Breast epithelium (tissue), 4 donors: ENCODE data around the gene BRD4. TPM values are rescaled to one million over a fixed set of nuclear protein-coding genes. Genes with fewer than 3 reads are reported as not detected.
A peak's percentile ranks its signal among the peaks of the same experiment; 100 is the strongest.
"Not testable (repeated sequence)": the region's sequence is repeated elsewhere in the genome, so short reads cannot be mapped to it uniquely, and the experiment has no call there.

Experiments
- DNase-seq, 2 donors: peaks; one replicate each; pipeline ENCODE4 v3.0.0-alpha.2; 2019; ENCODE audit warnings: low spot score in 2 of 2
- H3K27ac ChIP-seq, 2 donors: fragments of 200-600 bp; sonication (generic) in 1 of 2; one replicate each; pipeline ENCODE4 v1.5.1; 2016 to 2019; ENCODE audit warnings: mild to moderate bottlenecking in 1 of 2
- H3K27me3 ChIP-seq, 2 donors: fragments of 200-600 bp; sonication (generic) in 1 of 2; one replicate each; pipeline versions ENCODE4 v1.5.1 to v1.6.0; 2017 to 2019; ENCODE audit warnings: control low read depth in 1 of 2, mild to moderate bottlenecking in 1 of 2
- H3K36me3 ChIP-seq: fragments of 200-600 bp; one replicate; pipeline ENCODE4 v1.5.1; 2019
- H3K4me1 ChIP-seq, 2 donors: fragments of 200-600 bp; sonication (generic); one replicate each; pipeline ENCODE4 v1.5.1; 2016 to 2019; ENCODE audit warnings: control low read depth in 1 of 2
- H3K4me3 ChIP-seq, 3 donors: fragments of 200-600 bp; sonication (generic); 1 replicate in 2 of 3; 2 replicates in 1 of 3; pipeline ENCODE4 v1.5.1; 2016 to 2019; ENCODE audit warnings: mild to moderate bottlenecking in 3 of 3, moderate library complexity in 2 of 3
- H3K9me3 ChIP-seq, 2 donors: fragments of 200-600 bp; sonication (generic) in 1 of 2; one replicate each; pipeline ENCODE4 v1.5.1; 2016 to 2019; ENCODE audit warnings: control low read depth in 1 of 2
- CTCF ChIP-seq, 3 donors: fragments of 450-650 bp; IDR thresholded peaks; one replicate each; pipeline ENCODE4 v1.5.1; 2016 to 2017; ENCODE audit warnings: antibody characterized with exemption in 3 of 3, mild to moderate bottlenecking in 3 of 3, moderate library complexity in 3 of 3
- POLR2A ChIP-seq: fragments of 450-650 bp; IDR thresholded peaks from one replicate; pipeline ENCODE4 v1.6.1; 2016; ENCODE audit warnings: antibody characterized with exemption, mild to moderate bottlenecking, moderate library complexity
- POLR2AphosphoS5 ChIP-seq, 3 donors: sonication (generic); formaldehyde crosslinking; IDR thresholded peaks; one replicate each; pipeline ENCODE4 v1.6.1; 2017; ENCODE audit warnings: antibody characterized with exemption in 3 of 3
- intact Hi-C: fragments of 100-400 bp; cut with DNase I; formaldehyde crosslinking; loops from one replicate; pipeline ENCODE4 v1.15.1; 2023; ENCODE audit warnings: low total_unique reads
- total RNA-seq, 3 donors: library from RNA; depleted of rRNA; stranded (reverse); fragments of >200 nt; gene quantifications; one replicate each; pipeline ENCODE4 v1.1.0, GENCODE V29; 2016

BRD4 gene
- total RNA-seq, 3 donors from 2014 or later = 25.6 to 37.5 (median 33.8) TPM

- intact Hi-C loops = no loop called here
- H3K27me3 ChIP-seq = no peaks in the 10 kb centered on the region
- H3K9me3 ChIP-seq = no peaks in the 10 kb centered on the region
- no peak for DNase-seq
- peaks cover 0 to under 1% of the 10 kb centered on the region in 2 donors for H3K4me1 ChIP-seq
- no peak overlapping the region for H3K4me3 ChIP-seq
- no peak overlapping the region for H3K27ac ChIP-seq
- TF ChIP-seq CTCF (IDR thresholded peaks at IDR 0.05) (no peak), POLR2AphosphoS5 (IDR thresholded peaks at IDR 0.05) (no peak), POLR2A (no peak)
- H3K36me3 ChIP-seq = peaks cover 12% of the 10 kb centered on the region
These were observed 36.7 kb upstream of the BRD4 start for GRCh38 chr19:15368798-15369593.

- no peaks in the 10 kb centered on the region for H3K9me3 ChIP-seq
- H3K27me3 ChIP-seq = no peaks in the 10 kb centered on the region
- TF ChIP-seq POLR2A (no peak), CTCF (IDR thresholded peaks at IDR 0.05) (no peak), POLR2AphosphoS5 (IDR thresholded peaks at IDR 0.05) (no peak)
- no peaks in the 10 kb centered on the region for H3K4me1 ChIP-seq
- H3K36me3 ChIP-seq = peaks cover 7% of the 10 kb centered on the region
- no peak for DNase-seq
- intact Hi-C loops = no loop called here
- H3K4me3 ChIP-seq = no peak overlapping the region
- peak overlapping the region in 1 of 2 donors; percentile 12 for H3K27ac ChIP-seq
These were observed 35.8 kb upstream of the BRD4 start for GRCh38 chr19:15368051-15368632.

GRCh38 chr19:15367439-15367838 is 35.1 kb upstream of the BRD4 start:
- DNase-seq = no peak
- intact Hi-C loops = no loop called here
- Histone ChIP-seq H3K36me3 (peaks cover 6% of the 10 kb centered on the region), H3K4me3 (no peak overlapping the region), H3K4me1 (no peaks in the 10 kb centered on the region), H3K27ac (peak overlapping the region in 1 of 2 donors; percentile 12), H3K9me3 (no peaks in the 10 kb centered on the region), H3K27me3 (no peaks in the 10 kb centered on the region)
- TF ChIP-seq POLR2AphosphoS5 (IDR thresholded peaks at IDR 0.05) (no peak), POLR2A (no peak), CTCF (IDR thresholded peaks at IDR 0.05) (no peak)

- H3K36me3 ChIP-seq = no peaks in the 10 kb centered on the region
- no peak overlapping the region for H3K4me3 ChIP-seq
- intact Hi-C loops = no loop called here
- H3K9me3 ChIP-seq = no peaks in the 10 kb centered on the region
- DNase-seq = no peak
- no peaks in the 10 kb centered on the region for H3K4me1 ChIP-seq
- no peak overlapping the region for H3K27ac ChIP-seq
- TF ChIP-seq POLR2AphosphoS5 (IDR thresholded peaks at IDR 0.05) = no peak
- TF ChIP-seq CTCF (IDR thresholded peaks at IDR 0.05) = no peak
- TF ChIP-seq POLR2A = no peak
- no peaks in the 10 kb centered on the region for H3K27me3 ChIP-seq
These were observed 32.9 kb upstream of the BRD4 start for GRCh38 chr19:15365264-15365663.

- H3K27ac ChIP-seq, H3K9me3 ChIP-seq, H3K4me3 ChIP-seq, intact Hi-C loops, H3K4me1 ChIP-seq, DNase-seq, H3K36me3 ChIP-seq, H3K27me3 ChIP-seq: not testable (repeated sequence)
These were observed 31.5 kb upstream of the BRD4 start for GRCh38 chr19:15363791-15364190.

GRCh38 chr19:15363048-15363447 is 30.7 kb upstream of the BRD4 start:
- DNase-seq, H3K9me3 ChIP-seq, H3K4me1 ChIP-seq, H3K27ac ChIP-seq, H3K27me3 ChIP-seq, intact Hi-C loops, H3K4me3 ChIP-seq, H3K36me3 ChIP-seq: not testable (repeated sequence)

- H3K27ac ChIP-seq, DNase-seq, H3K4me1 ChIP-seq, intact Hi-C loops, H3K9me3 ChIP-seq, H3K4me3 ChIP-seq, H3K36me3 ChIP-seq, H3K27me3 ChIP-seq: not testable (repeated sequence)
These were observed 27.7 kb upstream of the BRD4 start for GRCh38 chr19:15360015-15360414.
